HL-60 (cell line): ENCODE data around the gene KLHL3.

ENCODE experiments used
- DNase-seq, 2 experiments: peaks; one replicate each; pipeline ENCODE4 v3.0.0-alpha.2; 2010 to 2020; ENCODE audit warnings: low read depth in 1 of 2, low spot score in 1 of 2
- H3K27ac ChIP-seq: fragments of 250-450 bp; sonication (Bioruptor Pico); replicated peaks from 2 replicates; pipeline ENCODE4 v1.5.1; 2020; ENCODE audit warnings: mild to moderate bottlenecking, moderate library complexity
- H3K27me3 ChIP-seq: fragments of 250-450 bp; sonication (Bioruptor Pico); 2 replicates; pipeline ENCODE4 v1.5.1; 2021; ENCODE audit warnings: mild to moderate bottlenecking, moderate library complexity; ENCODE audit not compliant: insufficient read depth, poor library complexity, severe bottlenecking
- H3K4me3 ChIP-seq: replicated peaks from 2 replicates; pipeline ENCODE4 v1.5.1; 2011; ENCODE audit warnings: mild to moderate bottlenecking, control low read depth, low read length; ENCODE audit not compliant: insufficient read depth
- GABPA ChIP-seq: IDR thresholded peaks from 2 replicates; pipeline ENCODE4 v1.6.1; 2012; ENCODE audit warnings: low read depth
- POLR2AphosphoS5 ChIP-seq: IDR thresholded peaks from 2 replicates; pipeline ENCODE4 v1.6.1; 2012; ENCODE audit warnings: low read depth
- SPI1 ChIP-seq: IDR thresholded peaks from 2 replicates; pipeline ENCODE4 v1.6.1; 2012; ENCODE audit warnings: low read depth, mild to moderate bottlenecking, borderline replicate concordance
- TF ChIP-seq, protein P1 (sequence below): IDR thresholded peaks from 2 replicates; pipeline ENCODE4 v1.6.1; 2012; ENCODE audit warnings: low read depth; ENCODE audit not compliant: insufficient replicate concordance
- TF ChIP-seq, protein P2 (sequence below): IDR thresholded peaks from one replicate; pipeline ENCODE4 v1.5.1; 2011; ENCODE audit warnings: low read length, control low read depth, inconsistent platforms; ENCODE audit not compliant: insufficient read depth

The KLHL3 gene

DNA sequence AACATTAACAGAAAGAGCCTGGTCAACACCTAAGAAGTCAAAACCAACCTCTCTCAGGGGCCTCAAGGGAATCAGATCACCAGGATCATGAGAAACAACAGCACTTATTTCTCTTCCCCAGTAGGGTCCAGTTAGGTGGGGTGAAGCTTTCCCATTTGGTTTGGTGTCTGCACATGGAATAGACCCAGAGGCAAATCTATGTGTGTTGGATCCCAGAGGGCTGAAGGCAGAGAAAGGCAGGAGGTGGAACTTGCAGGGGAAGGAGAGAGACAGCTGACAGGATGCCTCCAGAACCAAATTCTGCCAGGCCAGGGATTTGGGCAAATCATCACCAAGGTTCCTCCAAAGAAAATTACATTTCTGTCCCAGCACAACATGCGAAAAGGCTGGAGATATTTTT, 132.0 kb downstream of the KLHL3 start:
- TF ChIP-seq, protein P1, sequence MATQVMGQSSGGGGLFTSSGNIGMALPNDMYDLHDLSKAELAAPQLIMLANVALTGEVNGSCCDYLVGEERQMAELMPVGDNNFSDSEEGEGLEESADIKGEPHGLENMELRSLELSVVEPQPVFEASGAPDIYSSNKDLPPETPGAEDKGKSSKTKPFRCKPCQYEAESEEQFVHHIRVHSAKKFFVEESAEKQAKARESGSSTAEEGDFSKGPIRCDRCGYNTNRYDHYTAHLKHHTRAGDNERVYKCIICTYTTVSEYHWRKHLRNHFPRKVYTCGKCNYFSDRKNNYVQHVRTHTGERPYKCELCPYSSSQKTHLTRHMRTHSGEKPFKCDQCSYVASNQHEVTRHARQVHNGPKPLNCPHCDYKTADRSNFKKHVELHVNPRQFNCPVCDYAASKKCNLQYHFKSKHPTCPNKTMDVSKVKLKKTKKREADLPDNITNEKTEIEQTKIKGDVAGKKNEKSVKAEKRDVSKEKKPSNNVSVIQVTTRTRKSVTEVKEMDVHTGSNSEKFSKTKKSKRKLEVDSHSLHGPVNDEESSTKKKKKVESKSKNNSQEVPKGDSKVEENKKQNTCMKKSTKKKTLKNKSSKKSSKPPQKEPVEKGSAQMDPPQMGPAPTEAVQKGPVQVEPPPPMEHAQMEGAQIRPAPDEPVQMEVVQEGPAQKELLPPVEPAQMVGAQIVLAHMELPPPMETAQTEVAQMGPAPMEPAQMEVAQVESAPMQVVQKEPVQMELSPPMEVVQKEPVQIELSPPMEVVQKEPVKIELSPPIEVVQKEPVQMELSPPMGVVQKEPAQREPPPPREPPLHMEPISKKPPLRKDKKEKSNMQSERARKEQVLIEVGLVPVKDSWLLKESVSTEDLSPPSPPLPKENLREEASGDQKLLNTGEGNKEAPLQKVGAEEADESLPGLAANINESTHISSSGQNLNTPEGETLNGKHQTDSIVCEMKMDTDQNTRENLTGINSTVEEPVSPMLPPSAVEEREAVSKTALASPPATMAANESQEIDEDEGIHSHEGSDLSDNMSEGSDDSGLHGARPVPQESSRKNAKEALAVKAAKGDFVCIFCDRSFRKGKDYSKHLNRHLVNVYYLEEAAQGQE: no peak
- TF ChIP-seq SPI1: no peak
- TF ChIP-seq GABPA: no peak
- no peak for TF ChIP-seq POLR2AphosphoS5
- TF ChIP-seq, protein P2, sequence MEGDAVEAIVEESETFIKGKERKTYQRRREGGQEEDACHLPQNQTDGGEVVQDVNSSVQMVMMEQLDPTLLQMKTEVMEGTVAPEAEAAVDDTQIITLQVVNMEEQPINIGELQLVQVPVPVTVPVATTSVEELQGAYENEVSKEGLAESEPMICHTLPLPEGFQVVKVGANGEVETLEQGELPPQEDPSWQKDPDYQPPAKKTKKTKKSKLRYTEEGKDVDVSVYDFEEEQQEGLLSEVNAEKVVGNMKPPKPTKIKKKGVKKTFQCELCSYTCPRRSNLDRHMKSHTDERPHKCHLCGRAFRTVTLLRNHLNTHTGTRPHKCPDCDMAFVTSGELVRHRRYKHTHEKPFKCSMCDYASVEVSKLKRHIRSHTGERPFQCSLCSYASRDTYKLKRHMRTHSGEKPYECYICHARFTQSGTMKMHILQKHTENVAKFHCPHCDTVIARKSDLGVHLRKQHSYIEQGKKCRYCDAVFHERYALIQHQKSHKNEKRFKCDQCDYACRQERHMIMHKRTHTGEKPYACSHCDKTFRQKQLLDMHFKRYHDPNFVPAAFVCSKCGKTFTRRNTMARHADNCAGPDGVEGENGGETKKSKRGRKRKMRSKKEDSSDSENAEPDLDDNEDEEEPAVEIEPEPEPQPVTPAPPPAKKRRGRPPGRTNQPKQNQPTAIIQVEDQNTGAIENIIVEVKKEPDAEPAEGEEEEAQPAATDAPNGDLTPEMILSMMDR: no peak
- Histone ChIP-seq H3K27ac (no peak overlapping the region), H3K27me3 (no peaks in the 10 kb centered on the region), H3K4me3 (no peak overlapping the region)
- DNase-seq: no peak

DNA sequence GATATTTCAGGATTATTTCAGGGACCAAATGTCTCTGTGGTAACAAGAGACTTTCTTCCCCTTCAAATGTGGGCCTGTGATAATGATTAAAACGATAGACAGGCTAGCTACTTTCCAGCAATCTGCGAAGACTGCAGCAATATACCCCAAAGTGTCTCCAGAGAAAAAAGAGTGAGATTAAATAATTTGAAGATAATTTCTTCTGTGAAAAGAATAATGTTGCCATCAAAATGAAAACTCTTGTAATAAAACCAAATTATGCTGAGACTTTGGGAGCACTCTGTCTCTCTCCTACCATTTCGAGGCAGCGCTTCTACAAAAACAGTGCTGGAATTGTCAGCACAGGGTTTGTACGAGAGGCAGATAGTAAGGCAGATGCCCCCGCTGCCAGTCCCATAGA, 132.5 kb downstream of the KLHL3 start:
- DNase-seq: no peak
- TF ChIP-seq, protein P1: no peak
- TF ChIP-seq, protein P2: no peak
- TF ChIP-seq POLR2AphosphoS5 (no peak), GABPA (no peak), SPI1 (no peak)
- Histone ChIP-seq H3K27me3 (no peaks in the 10 kb centered on the region), H3K27ac (no peak overlapping the region), H3K4me3 (no peak overlapping the region)

DNA sequence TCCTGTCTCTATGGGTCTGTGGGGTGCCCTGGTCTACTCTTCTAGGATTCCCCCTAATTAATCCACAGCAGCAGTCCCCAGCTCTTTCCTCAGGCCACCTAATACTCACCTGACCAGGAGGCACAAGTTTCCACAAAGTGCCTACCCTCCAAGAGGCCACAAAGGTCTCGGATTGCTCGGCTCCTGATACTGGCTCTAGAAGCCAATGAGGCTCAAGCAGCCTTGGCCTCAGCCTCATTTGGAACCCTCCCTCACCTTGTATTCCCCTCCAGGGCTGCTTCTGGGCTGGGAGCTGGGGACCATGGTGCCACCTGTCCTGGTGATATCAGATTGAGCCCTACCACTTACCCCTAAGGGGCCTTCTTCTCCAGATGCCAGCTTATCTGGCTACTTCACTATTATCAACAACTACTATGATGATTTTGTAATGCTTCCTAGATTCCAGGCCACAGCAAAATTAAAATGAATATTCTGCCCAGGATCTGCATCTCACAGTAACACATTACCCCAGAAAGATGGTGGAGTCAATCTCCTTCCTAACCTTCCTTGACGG, 133.1 kb downstream of the KLHL3 start:
- TF ChIP-seq POLR2AphosphoS5 (no peak), GABPA (no peak), SPI1 (no peak)
- TF ChIP-seq, protein P1: no peak
- TF ChIP-seq, protein P2: no peak
- no peak for DNase-seq
- no peak overlapping the region for H3K27ac ChIP-seq
- no peaks in the 10 kb centered on the region for H3K27me3 ChIP-seq
- H3K4me3 ChIP-seq: no peak overlapping the region
